ENCODE results near the gene JAM2.

The JAM2 gene

GRCh38 chr21:25635310-25635709 lies 3.7 kb upstream of the JAM2 start:
- no peak for DNase-seq (ENCODE audit: extremely low read depth, low read depth)
- no peak for TF ChIP-seq CTCF (IDR thresholded peaks at IDR 0.05; ENCODE audit: low read depth, low read length, missing control alignments)
- H3K4me3 ChIP-seq (replicated peaks; ENCODE audit: low read depth, low read length), result no peak overlapping the region

GRCh38 chr21:25636727-25637126 lies 2.3 kb upstream of the JAM2 start:
- no peak overlapping the region for H3K4me3 ChIP-seq (replicated peaks; ENCODE audit: low read depth, low read length)
- no peak for DNase-seq (ENCODE audit: extremely low read depth, low read depth)
- no peak for TF ChIP-seq CTCF (IDR thresholded peaks at IDR 0.05; ENCODE audit: low read depth, low read length, missing control alignments)

GRCh38 chr21:25637851-25638659 lies 1.0 kb upstream of the JAM2 start:
- no peak for DNase-seq (ENCODE audit: extremely low read depth, low read depth)
- TF ChIP-seq CTCF (IDR thresholded peaks at IDR 0.05; ENCODE audit: low read depth, low read length, missing control alignments), result no peak
- H3K4me3 ChIP-seq (replicated peaks; ENCODE audit: low read depth, low read length), result no peak overlapping the region

- no peak for DNase-seq (ENCODE audit: extremely low read depth, low read depth)
- peak overlapping the region; percentile 48 for H3K4me3 ChIP-seq (replicated peaks; ENCODE audit: low read depth, low read length)
- TF ChIP-seq CTCF (IDR thresholded peaks at IDR 0.05; ENCODE audit: low read depth, low read length, missing control alignments), result no peak
Observed at GRCh38 chr21:25639551-25640201, 618 bp downstream of the JAM2 start.

GRCh38 chr21:25640202-25640942 lies 1.3 kb downstream of the JAM2 start:
- peak overlapping the region; percentile 48 for H3K4me3 ChIP-seq (replicated peaks; ENCODE audit: low read depth, low read length)
- TF ChIP-seq CTCF (IDR thresholded peaks at IDR 0.05; ENCODE audit: low read depth, low read length, missing control alignments), result no peak
- DNase-seq (ENCODE audit: extremely low read depth, low read depth), result no peak

- no peak for DNase-seq (ENCODE audit: extremely low read depth, low read depth)
- TF ChIP-seq CTCF (IDR thresholded peaks at IDR 0.05; ENCODE audit: low read depth, low read length, missing control alignments), result no peak
- H3K4me3 ChIP-seq (replicated peaks; ENCODE audit: low read depth, low read length), result no peak overlapping the region
Observed at GRCh38 chr21:25640943-25641292, 1.9 kb downstream of the JAM2 start.

Measured in HFF-Myc (cell line).